IMR-90 (cell line): ENCODE results near the gene CRYGN. TPM values are rescaled to one million over a fixed set of nuclear protein-coding genes. Genes with fewer than 3 reads are reported as not detected.

Source experiments
- ATAC-seq: fragments of 200-7000 bp; cut with Tn5 transposase; 2 replicates; pipeline ENCODE4 v1.9.1; 2020; ENCODE audit warnings: low read depth, mild to moderate bottlenecking, moderate library complexity
- BruUV-seq: library from RNA; stranded (reverse); fragments of 400-500 nt; replicated peaks from 2 replicates; lab custom pipeline; 2021; lab: Mats Ljungman, UMichigan
- CTCF ChIA-PET: fragments of 300-600 bp; formaldehyde crosslinking; extraction: SDS; loops from one replicate; lab custom pipeline; 2021; ENCODE audit warnings: antibody characterized with exemption; lab: Yijun Ruan, JAX
- POLR2A ChIA-PET: fragments of 300-600 bp; sonication (Branson Sonifier 250); formaldehyde crosslinking; loops from one replicate; lab custom pipeline; 2022; ENCODE audit warnings: antibody characterized with exemption; ENCODE audit not compliant: unreplicated experiment; lab: Charles Lee
- DNase-seq: peaks from one replicate; pipeline ENCODE4 v3.0.0; 2013
- H2AFZ ChIP-seq: replicated peaks from 2 replicates; pipeline ENCODE3; 2013; ENCODE audit warnings: low read length, mild to moderate bottlenecking; ENCODE audit not compliant: poor library complexity
- H2AK5ac ChIP-seq: 2 replicates; pipeline ENCODE4 v1.6.1; 2013; ENCODE audit warnings: low read depth, low read length, inconsistent platforms
- H2AK9ac ChIP-seq: replicated peaks from 2 replicates; pipeline ENCODE3; 2013; ENCODE audit warnings: mild to moderate bottlenecking, low read depth, low read length, moderate library complexity; ENCODE audit not compliant: poor library complexity
- H2BK120ac ChIP-seq: 2 replicates; pipeline ENCODE4 v1.6.1; 2013; ENCODE audit warnings: low read depth, low read length, inconsistent platforms
- H2BK15ac ChIP-seq: 3 replicates; pipeline ENCODE4 v1.6.1; 2013; ENCODE audit warnings: low read depth, low read length, inconsistent platforms
- H2BK20ac ChIP-seq: 2 replicates; pipeline ENCODE4 v1.6.1; 2013; ENCODE audit warnings: low read depth, mild to moderate bottlenecking, inconsistent platforms, low read length, moderate library complexity
- H2BK5ac ChIP-seq: 2 replicates; pipeline ENCODE4 v1.6.1; 2013; ENCODE audit warnings: mild to moderate bottlenecking, low read depth, low read length, inconsistent platforms; ENCODE audit not compliant: poor library complexity, severe bottlenecking
- H3K14ac ChIP-seq: replicated peaks from 2 replicates; pipeline ENCODE4 v1.6.1; 2013; ENCODE audit warnings: low read depth, low read length, inconsistent platforms
- H3K18ac ChIP-seq: 2 replicates; pipeline ENCODE4 v1.6.1; 2013; ENCODE audit warnings: low read depth, low read length, control low read depth
- H3K23ac ChIP-seq: 2 replicates; pipeline ENCODE4 v1.6.1; 2013; ENCODE audit warnings: low read depth, low read length, inconsistent platforms
- H3K27ac ChIP-seq: 2 replicates; pipeline ENCODE4 v1.5.1; 2013; ENCODE audit warnings: mild to moderate bottlenecking, control low read depth, low read length; ENCODE audit not compliant: insufficient read depth
- H3K27me3 ChIP-seq: 2 replicates; pipeline ENCODE4 v1.6.1; 2013; ENCODE audit warnings: low read length; ENCODE audit not compliant: control insufficient read depth, insufficient read depth
- H3K36me3 ChIP-seq: 2 replicates; pipeline ENCODE4 v1.6.1; 2013; ENCODE audit warnings: low read length, mixed read lengths; ENCODE audit not compliant: control insufficient read depth, insufficient read depth
- H3K4ac ChIP-seq: 2 replicates; pipeline ENCODE4 v1.6.1; 2013; ENCODE audit warnings: low read depth, low read length, inconsistent platforms
- H3K4me1 ChIP-seq: 2 replicates; pipeline ENCODE4 v1.6.1; 2013; ENCODE audit warnings: low read length, mixed read lengths; ENCODE audit not compliant: control insufficient read depth, insufficient read depth
- H3K4me2 ChIP-seq: 2 replicates; pipeline ENCODE4 v1.6.1; 2013; ENCODE audit warnings: low read depth, mild to moderate bottlenecking, control low read depth, low read length, moderate library complexity
- H3K4me3 ChIP-seq: 2 replicates; pipeline ENCODE4 v1.5.1; 2013; ENCODE audit warnings: low read depth, mild to moderate bottlenecking, control low read depth, low read length, moderate library complexity; ENCODE audit not compliant: insufficient read depth
- H3K56ac ChIP-seq: 2 replicates; pipeline ENCODE4 v1.6.1; 2013; ENCODE audit warnings: low read length, inconsistent platforms; ENCODE audit not compliant: insufficient read depth; ENCODE audit errors: extremely low read depth
- H3K79me1 ChIP-seq, 2 experiments: 2 replicates each; pipeline ENCODE4 v1.6.1; 2013; ENCODE audit warnings: low read length in 2 of 2, inconsistent platforms in 1 of 2, low read depth in 1 of 2
- H3K9ac ChIP-seq: 2 replicates; pipeline ENCODE4 v1.6.1; 2013; ENCODE audit warnings: low read depth, low read length, control low read depth
- H3K9me1 ChIP-seq: 2 replicates; pipeline ENCODE4 v1.6.1; 2013; ENCODE audit warnings: low read length, inconsistent platforms; ENCODE audit not compliant: insufficient read depth
- H3K9me3 ChIP-seq: 2 replicates; pipeline ENCODE4 v1.6.1; 2013; ENCODE audit warnings: low read length; ENCODE audit not compliant: control insufficient read depth, insufficient read depth
- H4K20me1 ChIP-seq: 2 replicates; pipeline ENCODE4 v1.6.1; 2013; ENCODE audit warnings: low read length, inconsistent platforms; ENCODE audit not compliant: insufficient read depth
- H4K5ac ChIP-seq: 2 replicates; pipeline ENCODE4 v1.6.1; 2013; ENCODE audit warnings: mild to moderate bottlenecking, low read depth, low read length, control low read depth
- H4K8ac ChIP-seq, 2 experiments: 2 replicates each; pipeline ENCODE4 v1.6.1; 2013; ENCODE audit warnings: low read depth in 2 of 2, low read length in 2 of 2, control low read depth in 1 of 2, inconsistent platforms in 1 of 2
- H4K91ac ChIP-seq: 2 replicates; pipeline ENCODE4 v1.6.1; 2013; ENCODE audit warnings: low read depth, low read length, inconsistent platforms; ENCODE audit not compliant: insufficient read depth
- BHLHE40 ChIP-seq: fragments of 150-350 bp; IDR thresholded peaks from 2 replicates; pipeline ENCODE4 v1.6.1; 2016; ENCODE audit warnings: mild to moderate bottlenecking, low read depth, low read length
- CEBPB ChIP-seq: IDR thresholded peaks from 2 replicates; pipeline ENCODE4 v1.6.1; 2012; ENCODE audit warnings: low read depth, low read length, improper control_type of control experiment
- CHD1 ChIP-seq: IDR thresholded peaks from 2 replicates; pipeline ENCODE4 v1.6.1; 2012; ENCODE audit warnings: low read depth, low read length, improper control_type of control experiment
- FOS ChIP-seq: fragments of 150-350 bp; IDR thresholded peaks from 2 replicates; pipeline ENCODE4 v1.6.1; 2016; ENCODE audit warnings: low read depth, low read length
- MAFK ChIP-seq: IDR thresholded peaks from 2 replicates; pipeline ENCODE4 v1.6.1; 2012; ENCODE audit warnings: low read depth, low read length, improper control_type of control experiment
- MAZ ChIP-seq: IDR thresholded peaks from 2 replicates; pipeline ENCODE4 v1.6.1; 2012; ENCODE audit warnings: low read depth, mild to moderate bottlenecking, low read length, improper control_type of control experiment, moderate library complexity, borderline replicate concordance
- MXI1 ChIP-seq: IDR thresholded peaks from 2 replicates; pipeline ENCODE4 v1.6.1; 2012; ENCODE audit warnings: low read depth, mild to moderate bottlenecking, low read length, moderate library complexity, borderline replicate concordance
- POLR2A ChIP-seq: IDR thresholded peaks from 2 replicates; pipeline ENCODE4 v1.6.1; 2012; ENCODE audit warnings: mild to moderate bottlenecking, low read depth, low read length
- RAD21 ChIP-seq: IDR thresholded peaks from 2 replicates; pipeline ENCODE4 v1.6.1; 2012; ENCODE audit warnings: low read length, improper control_type of control experiment
- RCOR1 ChIP-seq: IDR thresholded peaks from 2 replicates; pipeline ENCODE4 v1.6.1; 2012; ENCODE audit warnings: mild to moderate bottlenecking, low read length, improper control_type of control experiment; ENCODE audit not compliant: insufficient replicate concordance
- RFX5 ChIP-seq: IDR thresholded peaks from 2 replicates; pipeline ENCODE4 v1.8.0; 2012; ENCODE audit warnings: low read depth, mild to moderate bottlenecking, low read length, moderate library complexity
- SMC3 ChIP-seq: fragments of 150-350 bp; IDR thresholded peaks from 2 replicates; pipeline ENCODE4 v1.6.1; 2016; ENCODE audit warnings: low read depth, mild to moderate bottlenecking, antibody characterized with exemption, low read length, moderate library complexity
- WGBS, 2 experiments: methylation state at CpG; one replicate each; pipeline versions ENCODE4 v1.1.5 to v1.1.7; 2013; ENCODE audit warnings: missing lambda C conversion rate in 2 of 2; ENCODE audit not compliant: insufficient read length in 1 of 2; ENCODE audit errors: extremely low coverage in 2 of 2; 5-methylcytosine and 5-hydroxymethylcytosine counted together
- dilution Hi-C: fragments of 300-500 bp; cut with HindIII; formaldehyde crosslinking; loops from one replicate; pipeline ENCODE4 v1.14.3; 2018; ENCODE audit warnings: low sequenced_read_pairs; ENCODE audit not compliant: unreplicated experiment
- in situ Hi-C: fragments of 300-500 bp; cut with MboI; formaldehyde crosslinking; loops from 3 replicates; pipeline ENCODE4 v1.14.3; 2019; ENCODE audit warnings: low sequenced_read_pairs, inconsistent platforms, mixed read lengths
- intact Hi-C: fragments of 100-400 bp; cut with micrococcal nuclease; formaldehyde crosslinking; loops from 2 replicates; pipeline ENCODE4 v1.10.0; 2022
- polyA plus RNA-seq, 3 experiments: library from polyadenylated mRNA; depleted of rRNA; stranded (reverse); fragments of >200 nt; gene quantifications; 2 replicates each; pipeline ENCODE4 v1.2.3, GENCODE V29; 2012; ENCODE audit warnings: low replicate concordance in 1 of 3
- total RNA-seq: library from RNA; depleted of rRNA; stranded (reverse); fragments of >200 nt; gene quantifications from 2 replicates; pipeline ENCODE4 v1.2.3, GENCODE V29; 2012
- TF ChIP-seq, protein P1 (sequence below): fragments of 150-350 bp; IDR thresholded peaks from 2 replicates; pipeline ENCODE4 v1.6.1; 2017; ENCODE audit warnings: mild to moderate bottlenecking, antibody characterized with exemption, low read length, low read depth
- TF ChIP-seq, protein P2 (sequence below): fragments of 150-350 bp; IDR thresholded peaks from 2 replicates; pipeline ENCODE4 v1.6.1; 2016; ENCODE audit warnings: low read depth, mild to moderate bottlenecking, low read length, moderate library complexity, borderline replicate concordance
- TF ChIP-seq, protein P3 (sequence below): conservative IDR thresholded peaks from 2 replicates; pipeline ENCODE4 v1.5.1; 2012; ENCODE audit warnings: mild to moderate bottlenecking, low read depth, low read length, improper control_type of control experiment

Gene CRYGN
- total and polyA plus RNA-seq, 2 of the 4 experiments (the other 2 are of a cell fraction), result not detected

DNA sequence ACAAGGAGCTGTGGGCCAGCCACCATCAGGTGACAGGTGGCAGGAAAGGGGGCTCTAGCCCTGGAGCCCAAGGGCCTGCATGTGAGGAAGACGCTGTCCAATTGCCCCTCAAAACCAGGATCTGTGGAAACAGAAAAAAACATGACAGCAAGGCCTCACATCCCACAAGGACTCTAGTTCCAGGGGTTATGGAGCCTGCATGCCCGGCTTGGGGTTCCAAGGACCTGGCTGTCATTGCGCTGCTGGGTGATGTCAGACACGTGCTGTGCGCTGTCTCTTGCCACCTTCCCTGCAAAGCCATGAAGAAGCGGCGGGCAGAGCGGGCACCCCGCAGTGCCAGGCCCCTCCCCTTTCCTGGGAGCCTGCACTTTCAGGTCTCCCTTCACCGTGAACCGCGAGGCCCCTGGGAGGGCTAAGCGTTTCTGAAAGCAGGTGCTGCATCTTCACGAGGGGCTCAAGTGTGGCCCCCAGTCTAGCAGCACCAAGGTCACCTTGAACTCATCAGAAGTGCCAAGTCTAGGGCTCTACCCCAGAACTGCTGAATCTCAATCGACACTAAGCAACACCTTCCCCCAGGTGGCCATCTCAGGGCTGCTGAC is 15.1 kb upstream of the CRYGN start:
- dilution Hi-C loops (no loop called here), intact Hi-C loops (no loop called here), in situ Hi-C loops (loop anchor here (25.0 kb wide), 1 partner anchor 307 kb away; no protein-coding TSS in a partner anchor)
- no peaks in the 10 kb centered on the region for H3K9me3 ChIP-seq
- H3K4ac ChIP-seq, result no peak overlapping the region
- H2BK5ac ChIP-seq, result no peak overlapping the region
- no peak overlapping the region for H3K23ac ChIP-seq
- no peak for TF ChIP-seq POLR2A
- TF ChIP-seq, protein P1, sequence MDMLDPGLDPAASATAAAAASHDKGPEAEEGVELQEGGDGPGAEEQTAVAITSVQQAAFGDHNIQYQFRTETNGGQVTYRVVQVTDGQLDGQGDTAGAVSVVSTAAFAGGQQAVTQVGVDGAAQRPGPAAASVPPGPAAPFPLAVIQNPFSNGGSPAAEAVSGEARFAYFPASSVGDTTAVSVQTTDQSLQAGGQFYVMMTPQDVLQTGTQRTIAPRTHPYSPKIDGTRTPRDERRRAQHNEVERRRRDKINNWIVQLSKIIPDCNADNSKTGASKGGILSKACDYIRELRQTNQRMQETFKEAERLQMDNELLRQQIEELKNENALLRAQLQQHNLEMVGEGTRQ, result no peak
- no peak for TF ChIP-seq MXI1
- TF ChIP-seq FOS, result no peak
- no peak for TF ChIP-seq RFX5
- TF ChIP-seq BHLHE40, result no peak
- TF ChIP-seq MAZ, result no peak
- TF ChIP-seq, protein P2, sequence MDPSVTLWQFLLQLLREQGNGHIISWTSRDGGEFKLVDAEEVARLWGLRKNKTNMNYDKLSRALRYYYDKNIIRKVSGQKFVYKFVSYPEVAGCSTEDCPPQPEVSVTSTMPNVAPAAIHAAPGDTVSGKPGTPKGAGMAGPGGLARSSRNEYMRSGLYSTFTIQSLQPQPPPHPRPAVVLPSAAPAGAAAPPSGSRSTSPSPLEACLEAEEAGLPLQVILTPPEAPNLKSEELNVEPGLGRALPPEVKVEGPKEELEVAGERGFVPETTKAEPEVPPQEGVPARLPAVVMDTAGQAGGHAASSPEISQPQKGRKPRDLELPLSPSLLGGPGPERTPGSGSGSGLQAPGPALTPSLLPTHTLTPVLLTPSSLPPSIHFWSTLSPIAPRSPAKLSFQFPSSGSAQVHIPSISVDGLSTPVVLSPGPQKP, result no peak
- TF ChIP-seq, protein P3, sequence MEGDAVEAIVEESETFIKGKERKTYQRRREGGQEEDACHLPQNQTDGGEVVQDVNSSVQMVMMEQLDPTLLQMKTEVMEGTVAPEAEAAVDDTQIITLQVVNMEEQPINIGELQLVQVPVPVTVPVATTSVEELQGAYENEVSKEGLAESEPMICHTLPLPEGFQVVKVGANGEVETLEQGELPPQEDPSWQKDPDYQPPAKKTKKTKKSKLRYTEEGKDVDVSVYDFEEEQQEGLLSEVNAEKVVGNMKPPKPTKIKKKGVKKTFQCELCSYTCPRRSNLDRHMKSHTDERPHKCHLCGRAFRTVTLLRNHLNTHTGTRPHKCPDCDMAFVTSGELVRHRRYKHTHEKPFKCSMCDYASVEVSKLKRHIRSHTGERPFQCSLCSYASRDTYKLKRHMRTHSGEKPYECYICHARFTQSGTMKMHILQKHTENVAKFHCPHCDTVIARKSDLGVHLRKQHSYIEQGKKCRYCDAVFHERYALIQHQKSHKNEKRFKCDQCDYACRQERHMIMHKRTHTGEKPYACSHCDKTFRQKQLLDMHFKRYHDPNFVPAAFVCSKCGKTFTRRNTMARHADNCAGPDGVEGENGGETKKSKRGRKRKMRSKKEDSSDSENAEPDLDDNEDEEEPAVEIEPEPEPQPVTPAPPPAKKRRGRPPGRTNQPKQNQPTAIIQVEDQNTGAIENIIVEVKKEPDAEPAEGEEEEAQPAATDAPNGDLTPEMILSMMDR, result no peak
- TF ChIP-seq RAD21, result no peak
- TF ChIP-seq CEBPB, result no peak
- TF ChIP-seq CHD1, result no peak
- no peak for TF ChIP-seq SMC3
- TF ChIP-seq RCOR1, result no peak
- TF ChIP-seq MAFK, result no peak
- ChIA-PET POLR2A (no interaction called here), CTCF (no interaction called here)
- no peak overlapping the region for H2BK15ac ChIP-seq
- no peaks in the 10 kb centered on the region for H3K36me3 ChIP-seq
- no peak overlapping the region for H2AK5ac ChIP-seq
- no peak overlapping the region for H3K4me2 ChIP-seq
- H3K14ac ChIP-seq, result no peak overlapping the region
- no peak overlapping the region for H3K4me3 ChIP-seq
- H4K5ac ChIP-seq, result no peak overlapping the region
- H3K56ac ChIP-seq, result no peak overlapping the region
- no peak overlapping the region for H2BK20ac ChIP-seq
- H4K20me1 ChIP-seq, result no peaks in the 10 kb centered on the region
- H3K4me1 ChIP-seq, result peaks cover 5% of the 10 kb centered on the region
- H4K8ac ChIP-seq, result no peak overlapping the region
- H3K79me1 ChIP-seq, result no peaks in the 10 kb centered on the region
- ATAC-seq (no peak), DNase-seq (no peak)
- no peak overlapping the region for H2BK120ac ChIP-seq
- no peak overlapping the region for H4K91ac ChIP-seq
- H3K27ac ChIP-seq, result no peak overlapping the region
- H3K9me1 ChIP-seq, result peaks cover 4% of the 10 kb centered on the region; the same call in 1 of the 2 replicates
- no peak overlapping the region for H3K9ac ChIP-seq
- no TSS peak for BruUV-seq
- H2AFZ ChIP-seq, result no peak overlapping the region
- no peak overlapping the region for H2AK9ac ChIP-seq
- 79% methylated on average over 10 of the region's 15 CpGs; no CpG with 5 or more reads in 1 of the 2 experiments for WGBS, 2 experiments
- H3K18ac ChIP-seq, result no peak overlapping the region
- H3K27me3 ChIP-seq, result no peaks in the 10 kb centered on the region; the same call in 1 of the 2 replicates
